OCI-LY1 (cell line): ENCODE data around the gene HES5.
"Not testable (repeated sequence)": the region's sequence is repeated elsewhere in the genome, so short reads cannot be mapped to it uniquely, and the experiment has no call there.

Experiments
- H2AFZ ChIP-seq: fragments of 200-600 bp; sonication (generic), shearing (Covaris generic); 2 replicates; pipeline ENCODE4 v1.6.0; 2014; ENCODE audit warnings: antibody characterized with exemption, mild to moderate bottlenecking, low read length
- H3F3A ChIP-seq: fragments of 200-600 bp; sonication (generic), shearing (Covaris generic); 2 replicates; pipeline ENCODE4 v1.6.0; 2014; ENCODE audit warnings: mild to moderate bottlenecking, antibody characterized with exemption, low read length, moderate library complexity; ENCODE audit not compliant: insufficient read depth
- H3K27ac ChIP-seq: fragments of 200-600 bp; sonication (generic); 2 replicates; pipeline ENCODE4 v1.5.1; 2014; ENCODE audit warnings: low read length, mixed run types, mild to moderate bottlenecking, low read depth; ENCODE audit not compliant: poor library complexity, severe bottlenecking
- H3K27me3 ChIP-seq: fragments of 200-600 bp; sonication (generic); 2 replicates; pipeline ENCODE4 v1.6.0; 2014; ENCODE audit warnings: antibody characterized with exemption, mild to moderate bottlenecking, low read length, moderate library complexity; ENCODE audit not compliant: insufficient read depth
- H3K36me3 ChIP-seq: fragments of 200-600 bp; sonication (generic); 2 replicates; pipeline ENCODE4 v1.6.1; 2014; ENCODE audit warnings: mild to moderate bottlenecking, antibody characterized with exemption, low read length, moderate library complexity, mixed read lengths; ENCODE audit not compliant: insufficient read depth
- H3K4me1 ChIP-seq: fragments of 200-600 bp; sonication (generic); 2 replicates; pipeline ENCODE4 v1.5.1; 2014; ENCODE audit warnings: mild to moderate bottlenecking, low read length, moderate library complexity; ENCODE audit not compliant: insufficient read depth, severe bottlenecking
- H3K4me2 ChIP-seq: fragments of 200-600 bp; sonication (generic), shearing (Covaris generic); 2 replicates; pipeline ENCODE4 v1.6.1; 2014; ENCODE audit warnings: low read length
- H3K4me3 ChIP-seq: fragments of 200-600 bp; sonication (generic); 2 replicates; pipeline ENCODE4 v1.5.1; 2014; ENCODE audit warnings: low read length, low read depth, mild to moderate bottlenecking, mixed read lengths; ENCODE audit not compliant: poor library complexity, severe bottlenecking
- H3K79me2 ChIP-seq: fragments of 200-600 bp; shearing (Covaris generic); 2 replicates; pipeline ENCODE4 v1.6.1; 2016; ENCODE audit warnings: mixed run types, low read length, mixed read lengths; ENCODE audit not compliant: insufficient read depth
- H3K9ac ChIP-seq: fragments of 200-600 bp; sonication (generic), shearing (Covaris generic); 2 replicates; pipeline ENCODE4 v1.6.1; 2014; ENCODE audit warnings: mild to moderate bottlenecking, low read length, mixed read lengths
- H3K9me2 ChIP-seq: fragments of 200-600 bp; sonication (generic), shearing (Covaris generic); 2 replicates; pipeline ENCODE4 v1.6.1; 2014; ENCODE audit warnings: low read depth, mild to moderate bottlenecking, low read length, mixed read lengths
- H3K9me3 ChIP-seq: fragments of 200-600 bp; shearing (Covaris generic); 2 replicates; pipeline ENCODE4 v1.6.1; 2014; ENCODE audit warnings: low read length, mixed read lengths
- H4K20me1 ChIP-seq: fragments of 200-600 bp; sonication (generic), shearing (Covaris generic); 2 replicates; pipeline ENCODE4 v1.6.0; 2016; ENCODE audit warnings: mild to moderate bottlenecking, low read length; ENCODE audit not compliant: insufficient read depth
- EZH2 ChIP-seq: fragments of 200-600 bp; sonication (generic), shearing (Covaris generic); IDR thresholded peaks from 2 replicates; pipeline ENCODE4 v1.8.0; 2017; ENCODE audit warnings: borderline replicate concordance, mixed run types, mild to moderate bottlenecking, antibody characterized with exemption, low read length, moderate library complexity, mixed read lengths
- TF ChIP-seq, protein P1 (sequence below): fragments of 200-600 bp; sonication (generic), shearing (Covaris generic); IDR thresholded peaks from 2 replicates; pipeline ENCODE4 v1.5.1; 2017; ENCODE audit warnings: mild to moderate bottlenecking, antibody characterized with exemption, low read length, moderate library complexity, mixed read lengths

The HES5 gene

DNA sequence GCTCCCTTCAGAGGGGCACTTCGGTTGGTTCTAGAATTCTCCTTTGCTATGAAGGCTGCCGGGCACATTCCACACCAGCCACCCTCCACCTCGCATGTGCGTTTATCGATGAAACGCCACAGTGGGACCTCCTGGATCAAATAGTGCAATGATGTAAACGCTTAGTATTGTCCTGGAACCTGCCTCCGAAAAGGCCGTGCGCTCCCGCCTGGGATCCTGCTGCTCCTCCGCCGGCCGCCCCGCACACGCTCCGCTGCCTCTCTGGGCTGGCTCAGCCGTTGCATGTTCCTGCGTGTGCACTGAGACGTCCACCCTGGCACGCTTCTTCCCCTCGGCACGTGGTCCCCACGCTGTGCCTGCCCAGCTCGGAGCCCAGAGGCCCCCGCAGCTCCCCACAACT lies 22.1 kb upstream of the HES5 start:
- peaks cover 37% of the 10 kb centered on the region for H3K4me1 ChIP-seq
- H3K36me3 ChIP-seq = no peaks in the 10 kb centered on the region
- no peak overlapping the region for H3K4me2 ChIP-seq
- no peak overlapping the region for H3K9ac ChIP-seq
- no peaks in the 10 kb centered on the region for H4K20me1 ChIP-seq
- H3K4me3 ChIP-seq = no peak overlapping the region
- H3K9me3 ChIP-seq = no peaks in the 10 kb centered on the region
- no peaks in the 10 kb centered on the region for H3K27me3 ChIP-seq
- TF ChIP-seq, protein P1, sequence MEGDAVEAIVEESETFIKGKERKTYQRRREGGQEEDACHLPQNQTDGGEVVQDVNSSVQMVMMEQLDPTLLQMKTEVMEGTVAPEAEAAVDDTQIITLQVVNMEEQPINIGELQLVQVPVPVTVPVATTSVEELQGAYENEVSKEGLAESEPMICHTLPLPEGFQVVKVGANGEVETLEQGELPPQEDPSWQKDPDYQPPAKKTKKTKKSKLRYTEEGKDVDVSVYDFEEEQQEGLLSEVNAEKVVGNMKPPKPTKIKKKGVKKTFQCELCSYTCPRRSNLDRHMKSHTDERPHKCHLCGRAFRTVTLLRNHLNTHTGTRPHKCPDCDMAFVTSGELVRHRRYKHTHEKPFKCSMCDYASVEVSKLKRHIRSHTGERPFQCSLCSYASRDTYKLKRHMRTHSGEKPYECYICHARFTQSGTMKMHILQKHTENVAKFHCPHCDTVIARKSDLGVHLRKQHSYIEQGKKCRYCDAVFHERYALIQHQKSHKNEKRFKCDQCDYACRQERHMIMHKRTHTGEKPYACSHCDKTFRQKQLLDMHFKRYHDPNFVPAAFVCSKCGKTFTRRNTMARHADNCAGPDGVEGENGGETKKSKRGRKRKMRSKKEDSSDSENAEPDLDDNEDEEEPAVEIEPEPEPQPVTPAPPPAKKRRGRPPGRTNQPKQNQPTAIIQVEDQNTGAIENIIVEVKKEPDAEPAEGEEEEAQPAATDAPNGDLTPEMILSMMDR = no peak
- no peak for TF ChIP-seq EZH2
- no peaks in the 10 kb centered on the region for H3F3A ChIP-seq
- no peaks in the 10 kb centered on the region for H3K9me2 ChIP-seq
- no peak overlapping the region for H3K27ac ChIP-seq
- H2AFZ ChIP-seq = no peak overlapping the region
- H3K79me2 ChIP-seq = no peaks in the 10 kb centered on the region

DNA sequence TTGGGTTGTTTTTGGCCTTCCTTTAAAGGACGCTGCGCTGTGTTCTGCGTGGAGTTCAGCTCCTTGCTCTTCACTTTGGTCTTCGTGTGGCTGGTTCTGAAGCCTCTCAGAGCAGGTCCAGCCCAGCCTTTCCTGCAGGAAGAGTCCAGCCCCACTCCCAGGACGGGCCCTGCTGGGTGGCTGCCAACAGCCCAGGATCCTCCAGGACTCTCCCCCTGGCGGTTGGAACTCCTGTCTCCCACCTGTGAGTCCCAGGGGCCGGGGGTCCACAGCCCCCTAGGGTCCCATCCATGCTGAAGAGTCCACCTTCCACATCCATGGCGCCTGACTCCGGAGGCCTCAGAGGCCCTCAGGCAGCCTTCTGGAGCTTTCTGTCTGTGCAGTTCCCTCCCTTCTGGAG lies 21.5 kb upstream of the HES5 start:
- H3K79me2 ChIP-seq, H3K27ac ChIP-seq, H3K36me3 ChIP-seq, H4K20me1 ChIP-seq, H3K9ac ChIP-seq, H3K27me3 ChIP-seq, H3F3A ChIP-seq, H3K9me2 ChIP-seq, H3K4me3 ChIP-seq, H3K9me3 ChIP-seq, H3K4me2 ChIP-seq, H2AFZ ChIP-seq: not testable (repeated sequence)
- peaks cover 43% of the 10 kb centered on the region for H3K4me1 ChIP-seq

DNA sequence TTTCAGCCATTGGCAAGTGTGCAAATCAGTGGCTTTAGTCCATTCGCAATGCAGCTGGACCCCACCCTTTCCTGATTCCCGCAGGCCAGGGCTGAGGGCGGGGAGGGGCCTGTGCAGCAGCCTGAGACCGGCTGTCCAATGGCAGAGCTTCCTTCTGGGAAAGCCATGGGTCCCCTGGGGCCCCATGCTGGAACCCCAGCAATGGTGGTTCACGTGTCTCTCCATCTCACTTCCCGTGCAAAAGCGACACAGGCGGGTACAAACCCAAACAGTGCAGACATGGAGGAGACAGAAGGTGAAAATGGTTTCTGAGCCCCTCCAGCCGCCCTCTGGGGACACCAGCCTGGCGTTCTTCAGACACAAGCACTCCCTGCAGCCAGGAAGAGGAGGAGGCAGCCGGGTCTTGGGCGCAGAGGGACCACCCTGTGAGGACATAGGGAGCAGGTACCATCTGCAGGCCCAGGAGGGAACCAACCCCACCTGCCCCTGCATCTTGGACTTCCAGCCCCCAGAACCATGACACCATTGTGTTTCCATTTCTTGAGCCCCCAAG lies 20.3 kb upstream of the HES5 start:
- H3K9ac ChIP-seq, H3K79me2 ChIP-seq, H2AFZ ChIP-seq, H3K36me3 ChIP-seq, H3K9me3 ChIP-seq, H3K27ac ChIP-seq, H3F3A ChIP-seq, H3K9me2 ChIP-seq, H3K27me3 ChIP-seq, H4K20me1 ChIP-seq, H3K4me2 ChIP-seq, H3K4me3 ChIP-seq: not testable (repeated sequence)
- H3K4me1 ChIP-seq = peaks cover 34% of the 10 kb centered on the region

DNA sequence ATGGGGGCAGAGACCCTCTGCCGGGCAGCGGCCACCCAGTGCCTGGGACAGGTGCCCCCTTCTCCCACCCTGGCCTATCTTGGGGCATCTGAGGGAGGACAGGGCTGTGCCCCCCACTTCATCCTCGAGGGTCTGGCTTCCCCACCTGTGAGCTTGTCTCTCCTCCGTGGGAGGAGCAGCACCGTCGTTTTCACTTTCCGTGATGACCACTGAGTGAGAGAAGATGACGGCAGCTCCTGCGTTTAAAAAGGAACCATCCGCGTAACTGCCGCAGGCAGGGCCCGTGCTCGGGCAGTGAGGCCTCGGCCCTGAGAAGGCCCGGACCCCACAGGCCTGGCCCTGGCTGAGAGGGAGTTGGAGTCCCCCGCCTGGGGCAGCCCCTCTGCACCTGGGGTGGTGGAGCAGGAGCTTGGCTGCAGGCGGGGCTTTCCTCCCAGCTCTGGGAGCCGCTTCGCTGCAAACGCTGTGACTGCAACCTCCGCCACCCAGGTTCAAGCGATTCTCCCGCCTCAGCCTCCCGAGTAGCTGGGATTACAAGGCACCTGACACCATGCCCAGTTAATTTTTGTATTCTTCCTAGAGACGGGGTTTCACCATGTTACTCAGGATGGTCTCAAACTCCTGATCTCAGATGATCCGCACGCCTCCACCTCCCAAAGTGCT lies 19.4 kb upstream of the HES5 start:
- not testable (repeated sequence) for H3K79me2 ChIP-seq, H3F3A ChIP-seq, H2AFZ ChIP-seq, H3K27me3 ChIP-seq, H3K36me3 ChIP-seq, H4K20me1 ChIP-seq, H3K9me2 ChIP-seq, H3K9me3 ChIP-seq
- Histone ChIP-seq H3K4me2 (peak overlapping the region; percentile 77; the same call in 1 of the 2 replicates), H3K4me1 (peaks cover 34% of the 10 kb centered on the region), H3K27ac (peak overlapping the region; percentile 89), H3K9ac (peak overlapping the region; percentile 60; the same call in 1 of the 2 replicates), H3K4me3 (peak overlapping the region; percentile 67)
